ENCODE results near the gene C22orf39. TPM values are rescaled to one million over a fixed set of nuclear protein-coding genes. Genes with fewer than 3 reads are reported as not detected.

Gene C22orf39
- total and polyA plus RNA-seq, 2 donors (not counting 1 experiment from before 2014, with no cell fraction given): 37.7 to 47.2 TPM

- WGBS (ENCODE audit: insufficient coverage): 85% methylated on average over 7 of the region's 7 CpGs
- peaks cover 22% of the 10 kb centered on the region for H4K20me1 ChIP-seq (ENCODE audit: control insufficient read depth, insufficient read depth, low read length, poor library complexity, severe bottlenecking)
- H3K4me3 ChIP-seq (ENCODE audit: control extremely low read depth in 1 of 5, extremely low read depth in 1 of 5, insufficient read depth in 1 of 5, low read depth in 2 of 5, low read length in 4 of 5): no peak overlapping the region
- no peak overlapping the region for H3K4me2 ChIP-seq (replicated peaks; ENCODE audit: low read depth, low read length, poor library complexity, severe bottlenecking)
- no peaks in the 10 kb centered on the region for H3K9me3 ChIP-seq (ENCODE audit: control extremely low read depth in 1 of 3, control insufficient read depth in 2 of 3, insufficient read depth in 1 of 3, low read length in 2 of 3)
- ChIA-PET CTCF (interaction anchor here (1.6 kb wide), 1 partner anchor 145 kb away, joined by 4 read pairs; no protein-coding TSS in a partner anchor), POLR2A (interaction anchor here (4.5 kb wide), 1 partner anchor 10 kb away, joined by 29 read pairs; the partner anchor contains the start of genes HIRA and MRPL40)
- no peak for TF ChIP-seq EZH2 (IDR thresholded peaks at IDR 0.05; ENCODE audit: borderline replicate concordance, insufficient read depth, low read depth, low read length, poor library complexity, severe bottlenecking)
- no peak for TF ChIP-seq CTCF (IDR thresholded peaks at IDR 0.05)
- ATAC-seq (ENCODE audit: low read depth) (no peak), DNase-seq (no peak)
- H3K27ac ChIP-seq (ENCODE audit: low read length in 2 of 2): no peak overlapping the region
- H3K9me3 Mint-ChIP-seq (ENCODE audit: insufficient read depth): no peaks in the 10 kb centered on the region
- peaks cover 41% of the 10 kb centered on the region for H3K4me1 Mint-ChIP-seq
- no peak overlapping the region for H3K9ac ChIP-seq (ENCODE audit: low read length)
- no peak overlapping the region for H2AFZ ChIP-seq (ENCODE audit: insufficient read depth, low read depth, low read length, poor library complexity, severe bottlenecking)
- intact Hi-C loops (cut with micrococcal nuclease): no loop called here
- H3K27me3 ChIP-seq (replicated peaks in 1 of 4; ENCODE audit: control extremely low read depth in 1 of 4, control insufficient read depth in 3 of 4, insufficient read depth in 4 of 4, low read length in 3 of 4): no peaks in the 10 kb centered on the region
- H3K36me3 ChIP-seq (replicated peaks in 1 of 2; ENCODE audit: control extremely low read depth in 1 of 2, control insufficient read depth in 1 of 2, extremely low read depth in 1 of 2, insufficient read depth in 2 of 2, low read length in 1 of 2): peaks cover 0 to 38% of the 10 kb centered on the region in 2 experiments
- H3K79me2 ChIP-seq (ENCODE audit: control insufficient read depth, insufficient read depth, low read length): peaks cover 76% of the 10 kb centered on the region
- H3K27ac Mint-ChIP-seq: no peak overlapping the region
- H3K4me3 Mint-ChIP-seq: no peak overlapping the region
- peaks cover 12 to 19% of the 10 kb centered on the region in 2 donors for H3K4me1 ChIP-seq (ENCODE audit: control insufficient read depth in 2 of 2, insufficient read depth in 2 of 2, low read length in 2 of 2)
- H3K27me3 Mint-ChIP-seq: no peaks in the 10 kb centered on the region
Observed at GRCh38 chr22:19443544-19444211, 3.8 kb downstream of the C22orf39 start.

GRCh38 chr22:19442166-19442565 lies 5.3 kb downstream of the C22orf39 start:
- Mint-ChIP-seq H3K4me3 (no peak overlapping the region), H3K4me1 (peaks cover 32% of the 10 kb centered on the region), H3K27ac (no peak overlapping the region), H3K9me3 (ENCODE audit: insufficient read depth) (no peaks in the 10 kb centered on the region), H3K27me3 (no peaks in the 10 kb centered on the region)
- H2AFZ ChIP-seq (ENCODE audit: insufficient read depth, low read depth, low read length, poor library complexity, severe bottlenecking): no peak overlapping the region
- no peak overlapping the region for H3K4me3 ChIP-seq (ENCODE audit: control extremely low read depth in 1 of 5, extremely low read depth in 1 of 5, insufficient read depth in 1 of 5, low read depth in 2 of 5, low read length in 4 of 5)
- POLR2A ChIA-PET: no interaction called here
- 82% methylated on average over 2 of the region's 2 CpGs for WGBS (ENCODE audit: insufficient coverage)
- H3K4me2 ChIP-seq (replicated peaks; ENCODE audit: low read depth, low read length, poor library complexity, severe bottlenecking): no peak overlapping the region
- peaks cover 22% of the 10 kb centered on the region for H4K20me1 ChIP-seq (ENCODE audit: control insufficient read depth, insufficient read depth, low read length, poor library complexity, severe bottlenecking)
- intact Hi-C loops (cut with micrococcal nuclease): no loop called here
- H3K27me3 ChIP-seq (replicated peaks in 1 of 4; ENCODE audit: control extremely low read depth in 1 of 4, control insufficient read depth in 3 of 4, insufficient read depth in 4 of 4, low read length in 3 of 4): no peaks in the 10 kb centered on the region
- H3K9ac ChIP-seq (ENCODE audit: low read length): no peak overlapping the region
- ATAC-seq (ENCODE audit: low read depth): no peak
- CTCF ChIA-PET: no interaction called here
- TF ChIP-seq CTCF (IDR thresholded peaks at IDR 0.05) (no peak), EZH2 (IDR thresholded peaks at IDR 0.05; ENCODE audit: borderline replicate concordance, insufficient read depth, low read depth, low read length, poor library complexity, severe bottlenecking) (no peak)
- peaks cover 8 to 11% of the 10 kb centered on the region in 2 donors for H3K4me1 ChIP-seq (ENCODE audit: control insufficient read depth in 2 of 2, insufficient read depth in 2 of 2, low read length in 2 of 2)
- no peak for DNase-seq
- no peak overlapping the region for H3K27ac ChIP-seq (ENCODE audit: low read length in 2 of 2)
- peaks cover 4 to 38% of the 10 kb centered on the region in 2 experiments for H3K36me3 ChIP-seq (replicated peaks in 1 of 2; ENCODE audit: control extremely low read depth in 1 of 2, control insufficient read depth in 1 of 2, extremely low read depth in 1 of 2, insufficient read depth in 2 of 2, low read length in 1 of 2)
- no peaks in the 10 kb centered on the region for H3K9me3 ChIP-seq (ENCODE audit: control extremely low read depth in 1 of 3, control insufficient read depth in 2 of 3, insufficient read depth in 1 of 3, low read length in 2 of 3)
- H3K79me2 ChIP-seq (ENCODE audit: control insufficient read depth, insufficient read depth, low read length): peaks cover 67% of the 10 kb centered on the region

Data from B cell (primary cell).